ENCODE measurements around the gene PDLIM5. TPM values are rescaled to one million over a fixed set of nuclear protein-coding genes. Genes with fewer than 3 reads are reported as not detected.

Gene PDLIM5
- total RNA-seq, 1 experiment from 2014 or later, result 44.7 TPM

- Histone ChIP-seq H3K9me3 (ENCODE audit: control insufficient read depth, insufficient read depth, low read depth, low read length) (no peaks in the 10 kb centered on the region), H3K4me3 (ENCODE audit: low read depth in 2 of 2, low read length in 2 of 2) (no peak overlapping the region), H3K27ac (ENCODE audit: low read length) (no peak overlapping the region), H3K4me1 (ENCODE audit: control insufficient read depth, insufficient read depth, low read length) (no peaks in the 10 kb centered on the region), H3K27me3 (ENCODE audit: control insufficient read depth, insufficient read depth, low read length) (no peaks in the 10 kb centered on the region), H3K36me3 (ENCODE audit: control insufficient read depth, insufficient read depth, low read length) (no peaks in the 10 kb centered on the region)
- ATAC-seq (no peak), DNase-seq (ENCODE audit: low read depth, low spot score) (no peak)
- ChIA-PET CTCF (no interaction called here), POLR2A (no interaction called here)
- BruUV-seq (replicated peaks), result no TSS peak
- in situ Hi-C loops (cut with HindIII; ENCODE audit: low pct_unique_long_range_greater_than_20kb, low sequenced_read_pairs), result no loop called here
- TF ChIP-seq SIN3A (IDR thresholded peaks at IDR 0.05; ENCODE audit: borderline replicate concordance, insufficient read depth, low read depth, low read length), result no peak
- TF ChIP-seq POLR2AphosphoS5 (IDR thresholded peaks at IDR 0.05; ENCODE audit: low read depth, low read length), result no peak
- TF ChIP-seq REST (IDR thresholded peaks at IDR 0.05; ENCODE audit: insufficient read depth in 1 of 2, low read depth in 2 of 2, low read length in 1 of 2), result no peak
- no peak for TF ChIP-seq TCF7L2 (IDR thresholded peaks at IDR 0.05; ENCODE audit: low read depth, low read length)
- TF ChIP-seq CTCF (IDR thresholded peaks at IDR 0.05), result no peak
- intact Hi-C loops (cut with micrococcal nuclease; ENCODE audit: unreplicated experiment), result no loop called here
Observed at GRCh38 chr4:94689155-94689860, 237.6 kb downstream of the PDLIM5 start.

- Histone ChIP-seq H3K4me1 (ENCODE audit: control insufficient read depth, insufficient read depth, low read length) (no peaks in the 10 kb centered on the region), H3K27ac (ENCODE audit: low read length) (no peak overlapping the region), H3K27me3 (ENCODE audit: control insufficient read depth, insufficient read depth, low read length) (no peaks in the 10 kb centered on the region), H3K4me3 (ENCODE audit: low read depth in 2 of 2, low read length in 2 of 2) (no peak overlapping the region), H3K36me3 (ENCODE audit: control insufficient read depth, insufficient read depth, low read length) (no peaks in the 10 kb centered on the region), H3K9me3 (ENCODE audit: control insufficient read depth, insufficient read depth, low read depth, low read length) (no peaks in the 10 kb centered on the region)
- POLR2A ChIA-PET, result no interaction called here
- ATAC-seq (no peak), DNase-seq (ENCODE audit: low read depth, low spot score) (peak; percentile 5)
- intact Hi-C loops (cut with micrococcal nuclease; ENCODE audit: unreplicated experiment) (no loop called here), in situ Hi-C loops (cut with HindIII; ENCODE audit: low pct_unique_long_range_greater_than_20kb, low sequenced_read_pairs) (no loop called here)
- no peak for TF ChIP-seq REST (IDR thresholded peaks at IDR 0.05; ENCODE audit: insufficient read depth in 1 of 2, low read depth in 2 of 2, low read length in 1 of 2)
- TF ChIP-seq CTCF (IDR thresholded peaks at IDR 0.05), result no peak
- TF ChIP-seq POLR2AphosphoS5 (IDR thresholded peaks at IDR 0.05; ENCODE audit: low read depth, low read length), result no peak
- TF ChIP-seq SIN3A (IDR thresholded peaks at IDR 0.05; ENCODE audit: borderline replicate concordance, insufficient read depth, low read depth, low read length), result no peak
- no peak for TF ChIP-seq TCF7L2 (IDR thresholded peaks at IDR 0.05; ENCODE audit: low read depth, low read length)
- CTCF ChIA-PET, result no interaction called here
- BruUV-seq (replicated peaks), result no TSS peak
Observed at GRCh38 chr4:94690851-94691254, 239.1 kb downstream of the PDLIM5 start.
